ENCODE measurements around the gene CADM3. TPM values are rescaled to one million over a fixed set of nuclear protein-coding genes. Genes with fewer than 3 reads are reported as not detected.
A peak's percentile ranks its signal among the peaks of the same experiment; 100 is the strongest.

The CADM3 gene
- total and polyA plus RNA-seq, 2 experiments from 2014 or later, result 0.37 to 0.77 TPM

GRCh38 chr1:159190441-159190840 is 19.0 kb downstream of the CADM3 start:
- Histone ChIP-seq H4K20me1 (ENCODE audit: insufficient read depth, poor library complexity, severe bottlenecking) (no peaks in the 10 kb centered on the region), H2AFZ (no peak overlapping the region), H3K9me3 (ENCODE audit: low read depth) (no peaks in the 10 kb centered on the region), H3K4me2 (no peak overlapping the region), H3K36me3 (replicated peaks; ENCODE audit: insufficient read depth, low read depth) (no peaks in the 10 kb centered on the region), H3K4me1 (ENCODE audit: insufficient read depth) (no peaks in the 10 kb centered on the region), H3K4me3 (no peak overlapping the region), H3K79me2 (no peaks in the 10 kb centered on the region), H3K27ac (no peak overlapping the region), H3K9me2 (replicated peaks; ENCODE audit: insufficient read depth) (no peaks in the 10 kb centered on the region), H3K27me3 (peaks cover 48% of the 10 kb centered on the region)
- 70% methylated on average over 2 of the region's 2 CpGs for WGBS (ENCODE audit: low lambda C conversion rate, missing lambda C conversion rate)
- DNase-seq (ENCODE audit: low spot score), result no peak
- TF ChIP-seq CTCF (IDR thresholded peaks at IDR 0.05; ENCODE audit: poor library complexity) (no peak), EZH2 (IDR thresholded peaks at IDR 0.05; ENCODE audit: borderline replicate concordance) (no peak), EZH2phosphoT487 (IDR thresholded peaks at IDR 0.05; ENCODE audit: low read depth, severe bottlenecking, unreplicated experiment) (no peak)

- Histone ChIP-seq H4K20me1 (ENCODE audit: insufficient read depth, poor library complexity, severe bottlenecking) (no peaks in the 10 kb centered on the region), H3K4me1 (ENCODE audit: insufficient read depth) (no peaks in the 10 kb centered on the region), H3K79me2 (no peaks in the 10 kb centered on the region), H3K27ac (no peak overlapping the region), H3K27me3 (no peaks in the 10 kb centered on the region), H3K4me3 (no peak overlapping the region), H3K4me2 (no peak overlapping the region), H3K9me2 (replicated peaks; ENCODE audit: insufficient read depth) (no peaks in the 10 kb centered on the region), H3K9me3 (ENCODE audit: low read depth) (no peaks in the 10 kb centered on the region), H3K36me3 (replicated peaks; ENCODE audit: insufficient read depth, low read depth) (no peaks in the 10 kb centered on the region), H2AFZ (no peak overlapping the region)
- no peak for DNase-seq (ENCODE audit: low spot score)
- TF ChIP-seq EZH2 (IDR thresholded peaks at IDR 0.05; ENCODE audit: borderline replicate concordance) (no peak), EZH2phosphoT487 (IDR thresholded peaks at IDR 0.05; ENCODE audit: low read depth, severe bottlenecking, unreplicated experiment) (no peak), CTCF (IDR thresholded peaks at IDR 0.05; ENCODE audit: poor library complexity) (no peak)
- 61% methylated on average over 5 of the region's 5 CpGs for WGBS (ENCODE audit: low lambda C conversion rate, missing lambda C conversion rate)
Observed at GRCh38 chr1:159196543-159196942, 25.1 kb downstream of the CADM3 start.

- no peaks in the 10 kb centered on the region for H3K9me3 ChIP-seq (ENCODE audit: low read depth)
- H4K20me1 ChIP-seq (ENCODE audit: insufficient read depth, poor library complexity, severe bottlenecking), result no peaks in the 10 kb centered on the region
- TF ChIP-seq CTCF (IDR thresholded peaks at IDR 0.05; ENCODE audit: poor library complexity) (peak; percentile 77), EZH2 (IDR thresholded peaks at IDR 0.05; ENCODE audit: borderline replicate concordance) (no peak)
- H3K27me3 ChIP-seq, result no peaks in the 10 kb centered on the region
- WGBS (ENCODE audit: low lambda C conversion rate, missing lambda C conversion rate), result 40% methylated on average over 12 of the region's 12 CpGs
- DNase-seq (ENCODE audit: low spot score), result peak; percentile 88
- no peak overlapping the region for H3K27ac ChIP-seq
- no peaks in the 10 kb centered on the region for H3K79me2 ChIP-seq
- no peaks in the 10 kb centered on the region for H3K36me3 ChIP-seq (replicated peaks; ENCODE audit: insufficient read depth, low read depth)
- no peaks in the 10 kb centered on the region for H3K9me2 ChIP-seq (replicated peaks; ENCODE audit: insufficient read depth)
- no peak overlapping the region for H3K4me3 ChIP-seq
- no peak overlapping the region for H2AFZ ChIP-seq
- no peaks in the 10 kb centered on the region for H3K4me1 ChIP-seq (ENCODE audit: insufficient read depth)
- H3K4me2 ChIP-seq, result no peak overlapping the region
Observed at GRCh38 chr1:159197561-159198557, 26.4 kb downstream of the CADM3 start.
